HG02943 (cell line): ENCODE data around the gene CCN5.
"Not testable (repeated sequence)": the region's sequence is repeated elsewhere in the genome, so short reads cannot be mapped to it uniquely, and the experiment has no call there.

Source experiments
- ATAC-seq: cut with Tn5 transposase; IDR thresholded peaks from one replicate; pipeline ENCODE4 v1.9.1; 2021; ENCODE audit warnings: mild to moderate bottlenecking, low read depth, moderate library complexity; ENCODE audit not compliant: unreplicated experiment

The CCN5 gene

DNA sequence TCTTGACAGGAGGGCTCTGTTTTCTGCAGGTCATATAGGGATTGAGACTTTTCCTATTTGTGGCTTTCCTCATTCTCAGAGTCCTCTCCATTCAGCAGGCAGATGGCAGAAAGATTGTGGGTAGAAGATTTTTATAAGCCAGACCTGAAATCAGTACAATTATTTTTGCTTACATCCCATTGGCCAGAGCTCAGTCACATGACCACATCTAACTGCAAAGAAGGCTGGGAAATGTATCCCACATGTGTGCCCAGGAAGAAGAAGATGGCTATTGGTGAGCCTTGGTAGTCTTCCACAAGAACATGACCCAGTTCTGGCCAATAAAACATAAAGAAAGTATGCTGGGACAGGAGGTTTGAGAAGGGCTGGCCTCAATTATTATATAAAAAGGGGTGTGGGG lies 21.5 kb upstream of the CCN5 start:
- no peak for ATAC-seq

DNA sequence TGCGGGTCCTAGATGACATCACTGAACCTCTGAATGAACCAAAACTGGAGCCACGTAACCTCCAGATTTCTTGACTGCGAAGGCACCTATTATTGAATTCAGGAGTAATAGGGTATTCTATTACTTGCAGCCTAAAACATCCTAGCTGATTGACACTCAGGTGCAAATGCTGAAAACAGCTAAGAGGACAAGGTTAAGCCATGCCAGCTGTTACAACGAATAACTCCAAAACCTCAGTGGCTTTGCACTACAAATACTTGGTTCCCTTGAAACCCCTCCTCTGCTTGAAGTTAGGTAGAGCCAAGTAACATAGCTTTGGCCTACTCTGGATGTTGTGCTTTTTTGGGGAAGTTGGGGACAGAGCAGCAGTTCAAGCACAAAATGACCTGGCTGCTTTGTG lies 21.0 kb upstream of the CCN5 start:
- no peak for ATAC-seq

DNA sequence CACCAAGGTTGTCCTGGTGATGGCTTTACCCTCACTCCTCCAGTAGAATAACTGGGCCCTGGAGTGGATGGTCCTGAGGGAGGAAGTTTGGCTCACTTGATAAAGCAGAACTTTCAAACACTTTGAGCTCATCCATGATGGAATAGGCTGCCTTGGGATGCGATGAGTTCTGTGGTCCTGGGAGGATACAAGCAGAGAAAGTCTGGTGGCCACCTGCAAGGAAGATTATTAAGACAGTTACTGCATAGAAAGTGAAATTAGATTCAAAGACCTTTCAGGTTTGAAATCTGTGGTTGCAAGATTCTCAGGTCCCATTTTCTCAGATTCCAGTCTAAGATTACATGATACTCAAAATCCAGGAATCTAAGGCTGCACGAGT lies 19.9 kb upstream of the CCN5 start:
- ATAC-seq = no peak

DNA sequence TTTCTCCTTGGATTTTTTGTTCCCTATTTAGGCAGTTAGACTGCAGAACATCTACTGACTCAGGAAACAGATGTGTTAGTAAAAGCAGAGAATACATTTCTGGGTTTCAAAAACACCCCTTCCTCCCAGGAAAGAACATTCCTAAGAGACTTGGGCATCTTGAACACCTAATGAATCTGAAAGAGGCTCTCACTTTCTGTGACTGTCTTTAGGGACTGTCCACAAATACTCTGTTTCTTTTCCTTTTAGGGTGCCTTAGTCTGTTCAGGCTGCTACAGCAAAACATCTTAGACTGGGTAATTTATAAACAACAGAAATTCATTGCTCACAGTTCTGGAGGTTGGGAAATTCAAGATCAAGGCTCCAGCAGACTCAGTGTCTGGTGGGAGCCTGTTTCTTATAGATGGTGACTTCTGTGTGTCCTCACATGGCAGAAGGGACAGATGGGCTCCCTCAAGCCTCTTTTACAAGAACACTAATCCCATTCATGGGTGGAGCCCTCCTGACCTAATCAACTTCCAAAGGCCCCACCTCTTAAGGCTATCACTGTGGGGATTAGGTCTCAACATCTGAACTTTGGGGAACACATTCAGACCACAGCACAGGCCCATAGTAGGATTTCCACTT lies 19.4 kb upstream of the CCN5 start:
- ATAC-seq = no peak

DNA sequence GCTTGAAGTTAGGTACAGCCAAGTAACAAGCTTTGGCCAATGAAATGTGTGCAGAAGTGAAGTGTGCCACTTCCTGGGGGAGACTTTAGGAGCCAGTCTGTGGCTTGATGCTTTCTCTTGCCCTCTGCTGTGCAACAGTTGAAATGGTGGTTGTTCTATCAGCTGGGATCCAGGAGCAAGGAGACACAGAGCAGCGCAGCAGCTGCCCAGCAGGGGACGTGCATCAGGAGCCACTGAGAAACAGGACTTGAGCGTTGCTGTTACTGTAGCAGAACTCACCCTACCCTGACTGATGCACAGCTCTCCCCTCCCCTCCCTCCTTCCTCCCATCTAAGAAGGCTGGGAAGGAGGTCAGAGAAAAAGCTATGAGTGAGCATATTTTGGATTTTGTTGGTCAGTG lies 18.9 kb upstream of the CCN5 start:
- no peak for ATAC-seq

DNA sequence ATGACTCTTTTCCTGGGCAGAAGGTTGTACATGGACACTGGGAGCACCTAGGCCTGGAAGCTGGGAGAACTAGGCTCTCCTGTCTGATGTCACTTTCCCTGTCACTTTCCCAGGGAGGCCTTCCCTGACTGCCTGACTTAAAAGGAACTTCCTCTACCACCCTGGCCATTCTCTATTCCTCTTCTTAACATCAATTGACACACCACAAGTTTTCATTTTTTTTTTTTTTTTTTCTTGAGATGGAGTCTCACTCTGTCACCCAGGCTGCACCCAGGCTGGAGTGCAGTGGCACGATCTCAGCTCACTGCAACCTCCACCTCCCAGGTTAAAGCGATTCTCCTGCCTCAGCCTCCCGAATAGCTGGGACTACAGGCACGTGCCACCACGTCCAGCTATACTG lies 18.1 kb upstream of the CCN5 start:
- not testable (repeated sequence) for ATAC-seq

DNA sequence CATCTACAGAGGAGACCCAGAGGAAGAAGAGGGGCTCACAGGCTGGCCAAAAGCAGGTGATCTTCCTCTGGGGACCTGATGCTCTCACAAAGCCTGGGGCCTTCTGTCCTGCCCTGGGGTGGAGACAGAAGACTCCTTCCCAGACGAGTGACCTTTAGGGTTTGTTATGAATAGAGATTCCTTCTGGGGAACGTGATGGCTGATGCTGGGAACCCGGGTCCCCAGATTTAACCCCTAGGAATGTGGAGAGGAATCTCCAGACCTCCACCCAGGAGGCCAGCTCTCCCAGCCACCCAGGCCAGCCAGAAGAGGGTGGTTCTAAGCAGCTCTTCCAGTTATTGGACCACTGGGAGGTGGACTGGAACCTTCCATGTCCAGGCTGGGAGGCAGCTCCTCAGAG lies 16.8 kb upstream of the CCN5 start:
- ATAC-seq = no peak

DNA sequence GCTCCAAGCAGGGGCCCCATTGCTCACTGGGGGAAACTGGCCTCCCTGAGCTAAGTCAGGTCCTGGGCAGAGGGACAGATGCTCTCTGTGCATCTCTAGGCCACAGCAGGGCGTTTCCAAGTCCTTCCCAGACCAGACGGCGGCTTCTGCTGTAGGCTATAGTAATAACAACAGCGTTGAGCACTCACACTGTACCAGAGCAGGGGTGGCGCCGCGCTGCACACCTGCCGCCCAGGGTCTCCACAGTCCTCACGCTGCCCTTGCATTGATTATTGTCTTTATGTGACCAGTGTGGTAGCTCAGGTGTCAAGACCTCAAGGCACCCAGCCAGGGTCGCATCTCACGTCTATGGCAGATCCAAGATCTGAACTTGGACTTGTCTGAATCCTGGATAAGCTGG lies 14.9 kb upstream of the CCN5 start:
- ATAC-seq = no peak

DNA sequence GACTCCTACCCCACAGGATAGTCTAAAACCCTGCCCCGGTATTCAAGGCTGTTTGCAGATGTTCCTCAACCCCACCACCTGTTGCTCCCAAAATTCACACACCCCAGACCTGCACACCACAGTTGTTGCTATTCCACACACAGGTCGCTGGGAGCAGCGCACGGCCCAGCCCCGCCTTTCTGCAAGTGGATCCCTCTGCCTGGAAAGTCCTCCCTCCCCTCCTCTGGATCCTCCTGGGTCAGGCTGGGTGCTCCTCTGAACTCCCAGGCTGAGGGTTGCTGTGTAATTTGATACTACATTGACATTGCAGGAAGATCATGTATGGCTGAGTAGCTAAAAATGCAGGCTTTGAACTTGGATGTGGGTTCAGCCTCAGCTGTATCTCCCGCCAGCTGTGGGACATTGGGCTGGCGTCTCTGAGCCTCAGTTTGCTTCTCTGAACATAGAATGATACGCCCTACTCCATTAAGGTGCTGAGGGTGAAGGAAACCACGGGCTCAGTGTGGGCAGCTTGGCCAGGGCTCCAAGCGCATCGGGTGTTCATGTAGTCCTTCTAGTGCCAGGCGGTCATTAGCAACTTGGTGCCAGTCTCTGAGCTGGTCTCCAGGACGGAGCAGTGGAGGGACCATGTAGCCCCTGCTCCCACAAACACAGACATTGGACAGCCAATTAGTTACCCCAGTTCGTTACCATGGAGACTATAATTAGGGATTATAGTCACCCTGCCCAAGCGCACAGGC lies 13.9 kb upstream of the CCN5 start:
- ATAC-seq = no peak

DNA sequence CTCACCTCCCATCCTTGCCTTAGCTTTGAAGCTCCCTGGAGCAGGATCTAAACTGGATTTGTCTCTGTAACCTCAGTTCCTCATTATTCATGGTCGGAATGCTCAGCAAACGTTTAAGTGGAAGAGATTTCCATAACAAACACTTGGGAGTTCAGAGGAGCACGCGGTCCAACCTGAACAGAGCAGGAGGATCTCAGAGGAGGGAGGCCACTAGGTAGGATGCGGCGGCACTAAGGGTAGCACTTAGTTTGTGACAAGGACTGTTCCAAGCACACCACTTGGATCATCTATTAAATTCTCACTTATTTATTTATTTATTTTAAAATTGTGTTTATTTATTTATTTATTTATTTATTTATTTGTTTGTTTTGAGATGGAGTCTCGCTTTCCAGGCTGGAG lies 13.3 kb upstream of the CCN5 start:
- ATAC-seq = no peak

DNA sequence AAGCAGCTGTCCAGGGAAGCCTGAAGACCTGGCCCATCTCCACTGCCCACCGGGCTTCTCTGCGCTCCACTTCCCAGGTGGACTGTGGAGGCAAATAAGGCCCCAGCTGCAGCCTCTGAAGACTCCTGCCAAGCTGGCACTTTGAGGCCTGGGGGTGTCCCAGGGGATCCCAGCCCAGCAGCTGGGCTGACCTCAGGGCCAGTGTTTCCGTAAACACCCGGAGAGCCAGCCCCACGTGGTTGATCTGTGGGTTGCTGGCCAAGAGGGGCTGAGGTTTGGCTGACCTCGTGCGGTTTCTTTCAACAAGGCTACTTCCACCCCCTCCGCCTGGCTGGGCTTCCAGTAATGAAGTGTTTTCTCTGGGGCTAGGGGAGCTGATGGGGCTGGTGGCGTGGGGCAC lies 12.4 kb upstream of the CCN5 start:
- ATAC-seq = no peak

DNA sequence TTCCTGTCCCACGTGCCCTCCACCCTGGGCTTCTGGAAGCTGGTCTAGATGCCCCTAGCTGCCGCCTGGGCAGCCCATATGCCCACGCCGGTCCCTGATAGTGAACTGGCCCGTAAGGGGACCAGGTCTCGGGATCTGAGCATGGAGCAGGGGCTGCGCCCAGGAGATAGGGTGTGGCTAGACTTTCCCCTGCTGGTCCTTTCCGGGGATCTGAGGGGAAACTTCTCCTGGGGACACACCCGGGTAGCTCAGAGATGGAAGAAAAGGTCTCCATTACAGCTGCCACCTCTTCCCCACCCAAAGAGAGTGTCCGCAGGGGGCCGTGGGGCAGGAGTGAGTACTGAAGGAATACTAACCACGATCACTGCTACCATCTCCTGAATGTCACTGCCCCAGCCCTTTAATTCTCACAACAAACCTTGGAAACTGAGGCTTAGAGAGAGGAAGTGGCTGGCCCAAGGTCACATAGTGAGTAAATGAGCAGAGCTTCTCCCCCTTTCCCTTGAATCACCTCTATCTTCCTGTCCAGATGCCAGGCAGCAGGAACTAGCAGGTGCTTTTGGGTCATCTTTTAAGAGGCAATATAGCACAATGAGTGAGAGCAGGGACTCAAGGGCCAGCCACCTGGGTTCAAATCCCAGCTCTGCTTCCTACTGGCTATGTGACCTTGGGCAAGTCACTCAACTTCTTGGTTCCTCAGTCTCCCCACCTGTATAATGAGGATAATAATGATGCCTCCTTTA lies 11.8 kb upstream of the CCN5 start:
- ATAC-seq = no peak

DNA sequence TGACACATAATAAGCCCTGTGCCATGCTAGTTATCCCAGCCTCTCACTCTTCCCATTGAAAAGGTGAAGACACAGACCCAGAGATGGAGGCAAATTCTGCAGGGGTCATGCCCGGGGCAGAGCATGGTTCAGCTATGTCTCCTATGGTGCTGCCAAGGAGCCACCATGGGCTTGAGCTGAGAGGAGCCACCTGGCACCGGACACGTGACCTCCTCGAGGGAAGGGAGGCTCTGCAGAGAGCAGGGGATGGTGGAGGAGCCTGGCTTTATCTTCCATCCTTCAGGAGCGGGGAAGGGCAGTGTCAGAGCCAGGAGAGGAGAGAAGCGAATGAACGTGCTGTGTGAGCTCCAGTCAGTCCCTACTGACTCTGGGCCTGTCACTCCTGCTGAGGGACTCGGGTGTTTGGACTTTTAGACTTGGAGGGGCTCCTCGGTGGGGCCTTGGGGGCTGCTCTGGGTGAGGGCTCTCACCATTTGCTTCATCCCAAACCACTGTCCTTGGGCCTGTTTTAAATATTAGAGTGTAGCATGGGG lies 11.1 kb upstream of the CCN5 start:
- no peak for ATAC-seq

DNA sequence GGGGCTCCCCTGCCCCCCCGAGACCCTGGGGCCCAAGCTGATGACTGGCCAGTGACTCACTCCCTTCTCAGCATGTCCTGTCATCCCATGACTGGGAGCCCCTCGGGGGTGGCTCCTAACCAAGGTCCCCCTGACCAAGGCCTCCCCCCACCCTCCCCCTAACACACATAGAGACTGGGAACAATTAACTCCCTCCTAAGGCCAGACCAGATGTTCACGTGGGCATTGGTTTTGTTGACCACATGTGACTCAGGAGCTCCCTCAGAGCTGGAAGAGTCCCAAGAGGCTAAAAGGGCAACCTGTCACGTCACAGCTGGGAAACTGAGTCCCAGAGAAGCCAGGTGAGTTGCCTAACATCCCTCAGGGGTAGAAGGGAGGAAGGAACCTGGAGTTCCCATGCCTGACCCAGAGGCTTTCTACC lies 10.6 kb upstream of the CCN5 start:
- no peak for ATAC-seq

DNA sequence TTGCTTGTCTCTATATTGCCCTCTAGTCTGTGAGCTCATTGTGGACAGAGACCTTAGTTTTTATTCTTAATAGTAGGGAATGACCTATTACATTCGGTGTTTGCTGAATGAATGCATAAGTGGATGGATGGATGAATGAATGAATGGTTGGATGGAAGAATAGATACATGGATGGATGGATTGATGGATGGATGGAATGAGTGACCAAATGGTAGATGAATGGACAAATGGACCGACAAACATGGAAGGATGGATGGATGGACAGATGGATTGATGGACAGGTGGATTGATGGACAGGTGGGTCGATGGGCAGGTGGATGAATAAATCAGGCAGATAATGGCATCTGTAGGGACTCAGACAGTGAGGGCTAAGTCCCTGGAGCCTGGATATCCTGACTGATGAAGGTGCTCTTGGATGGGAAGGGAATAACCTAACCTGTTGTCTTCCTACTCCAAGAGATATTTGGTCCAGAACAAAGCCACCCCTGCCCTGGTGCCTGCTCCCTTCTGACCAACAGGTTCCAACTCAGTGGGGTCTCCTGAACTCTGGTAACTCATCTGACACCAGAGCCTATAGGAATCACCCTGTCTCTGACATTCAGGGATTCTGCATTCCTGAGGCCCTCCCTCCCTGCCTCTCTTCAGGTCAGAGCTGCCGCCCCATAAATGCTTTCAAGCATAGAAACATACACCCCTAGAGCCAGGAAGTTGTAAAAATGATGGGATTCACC lies 9.6 kb upstream of the CCN5 start:
- ATAC-seq = no peak

DNA sequence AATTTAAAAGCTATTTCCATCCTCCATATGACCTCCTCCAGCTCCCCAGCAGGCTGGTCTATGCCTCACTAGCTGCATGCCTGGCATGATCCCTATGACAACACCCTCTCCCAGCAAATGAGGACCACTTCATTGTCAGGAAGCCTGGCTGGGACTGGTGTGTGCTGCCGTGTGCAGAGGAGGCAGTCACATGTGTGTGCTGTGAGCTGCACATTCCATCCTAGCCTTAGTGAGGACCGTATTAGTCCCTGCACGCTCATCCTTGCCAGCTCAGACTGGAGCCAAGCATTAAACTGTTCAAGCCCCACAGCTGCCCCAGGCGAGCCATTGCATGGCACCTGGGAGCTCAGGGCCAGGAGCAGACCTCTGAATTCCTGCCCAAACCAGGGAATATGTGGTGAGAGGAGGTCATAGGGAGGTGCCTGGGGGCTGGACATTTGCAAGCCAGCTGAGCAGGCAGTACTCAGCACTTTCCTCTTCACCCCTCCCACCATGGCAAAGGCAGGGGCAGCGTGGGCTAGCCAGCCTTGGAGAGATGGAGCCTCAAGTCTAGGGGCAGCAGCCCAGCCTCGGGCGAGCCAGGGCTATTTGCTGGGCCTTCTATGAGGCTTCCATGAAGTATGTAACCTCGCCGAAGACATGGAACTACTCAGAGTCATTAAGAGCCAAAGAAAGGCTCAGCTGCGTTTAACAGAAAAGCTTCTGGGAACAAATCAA lies 8.7 kb upstream of the CCN5 start:
- no peak for ATAC-seq

DNA sequence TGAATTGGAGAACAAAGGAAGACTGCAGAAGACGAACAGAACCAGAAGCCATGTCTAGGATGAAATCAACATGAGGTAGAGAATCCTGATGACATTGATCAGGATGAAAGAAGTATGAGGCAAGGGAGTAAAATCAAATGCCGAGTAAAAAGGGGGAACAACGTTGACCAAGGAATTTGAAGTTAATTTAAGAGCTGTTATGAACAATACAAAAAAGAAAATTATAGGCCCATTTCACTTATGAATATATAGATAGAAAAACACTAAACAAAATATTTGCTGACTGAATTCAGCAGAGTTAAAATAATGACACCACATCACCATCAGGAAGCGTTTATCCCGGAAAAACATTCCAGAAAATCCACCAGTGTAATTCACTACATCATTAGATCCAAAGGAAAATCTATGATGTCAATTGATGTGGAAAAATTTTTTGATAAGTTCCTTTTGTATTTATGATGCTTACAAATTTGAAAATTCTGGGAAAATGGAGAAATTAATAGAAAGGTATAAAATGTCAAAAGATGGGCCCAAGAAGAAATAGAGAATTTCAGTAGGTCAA lies 8.1 kb upstream of the CCN5 start:
- no peak for ATAC-seq

DNA sequence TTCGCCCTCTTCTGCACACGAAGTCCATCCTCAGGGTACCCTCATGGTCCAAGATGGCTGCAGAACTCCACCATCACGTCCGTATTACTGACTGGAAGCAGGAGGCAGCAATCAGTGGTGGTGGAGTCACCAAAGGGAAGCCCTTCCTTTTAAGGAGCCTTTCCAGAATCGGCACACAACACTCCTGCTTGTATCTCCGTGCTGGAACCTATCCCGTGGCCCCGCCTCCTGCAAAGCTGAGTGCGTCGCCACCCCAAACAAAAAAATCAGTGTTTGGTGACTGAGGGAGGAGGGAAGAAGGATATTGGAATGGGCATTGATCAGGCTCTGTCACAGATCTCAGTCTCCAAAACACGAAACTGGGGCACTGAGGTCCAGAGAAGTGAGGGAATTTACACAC lies 5.8 kb upstream of the CCN5 start:
- no peak for ATAC-seq

DNA sequence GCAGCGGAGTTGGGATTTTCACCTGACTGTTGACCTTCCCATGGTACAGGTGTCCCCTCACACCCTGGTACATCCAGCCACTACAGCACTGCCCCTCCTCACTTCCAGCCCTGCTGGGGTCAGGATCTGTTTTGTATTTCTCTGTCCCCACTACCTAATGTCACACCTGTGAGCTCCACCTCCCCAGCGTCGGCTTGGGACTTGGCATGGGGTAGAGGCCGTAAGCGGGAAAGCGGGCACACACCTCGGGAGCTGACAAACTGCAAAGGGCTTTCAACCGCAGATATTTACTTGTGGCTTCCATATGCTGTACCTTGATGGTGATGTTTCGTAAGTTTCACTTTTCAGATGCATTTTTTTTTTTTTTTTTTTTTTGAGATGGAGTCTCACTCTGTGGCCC lies 5.4 kb upstream of the CCN5 start:
- no peak for ATAC-seq

DNA sequence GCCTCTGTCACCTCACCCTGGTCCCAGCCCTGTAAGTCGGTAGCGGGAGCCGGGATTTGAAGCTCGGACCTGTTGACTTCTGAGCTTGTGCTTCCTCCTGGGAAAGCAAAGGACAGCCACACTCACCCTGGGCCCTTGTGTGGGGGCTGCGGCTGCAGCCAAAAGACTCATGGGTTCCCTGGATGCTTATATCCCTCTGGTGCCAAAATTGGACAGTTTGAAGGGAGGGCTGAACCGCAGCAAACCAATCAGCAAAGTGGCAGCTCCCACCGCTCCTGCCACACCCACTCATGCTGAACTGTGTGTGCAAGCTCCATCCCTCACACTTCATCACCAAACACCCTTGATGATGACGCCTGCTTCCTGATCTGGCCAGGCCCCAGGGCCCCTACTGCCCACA lies 3.9 kb upstream of the CCN5 start:
- ATAC-seq = no peak
